Spleen (tissue), 13 donors: ENCODE measurements around the gene BPI. TPM values are rescaled to one million over a fixed set of nuclear protein-coding genes. Genes with fewer than 3 reads are reported as not detected.
"Not testable (repeated sequence)": the region's sequence is repeated elsewhere in the genome, so short reads cannot be mapped to it uniquely, and the experiment has no call there.

Experiments
- DNase-seq: peaks from one replicate; pipeline ENCODE4 v3.0.0-alpha.2; 2020
- H3K27ac ChIP-seq, 8 donors: fragments of 200-600 bp; sonication (generic) in 7 of 8; 1 replicate in 4 of 8; 2 replicates in 4 of 8; pipeline versions ENCODE4 v1.5.0 to v1.8.0; 2016 to 2021; ENCODE audit warnings: inconsistent platforms in 4 of 8, mild to moderate bottlenecking in 4 of 8, moderate library complexity in 1 of 8
- H3K27me3 ChIP-seq, 7 donors: fragments of 200-600 bp; sonication (generic) in 6 of 7; replicated peaks in 1 of 7; 1 replicate in 4 of 7; 2 replicates in 3 of 7; pipeline versions ENCODE4 v1.5.0 to v1.8.0; 2016 to 2021; ENCODE audit warnings: inconsistent platforms in 3 of 7, mild to moderate bottlenecking in 1 of 7
- H3K36me3 ChIP-seq, 6 donors: fragments of 200-600 bp; sonication (generic) in 5 of 6; 1 replicate in 4 of 6; 2 replicates in 2 of 6; pipeline versions ENCODE4 v1.5.0 to v1.8.0; 2016 to 2021; ENCODE audit warnings: inconsistent platforms in 2 of 6
- H3K4me1 ChIP-seq, 6 donors: fragments of 200-600 bp; sonication (generic) in 5 of 6; 1 replicate in 3 of 6; 2 replicates in 3 of 6; pipeline versions ENCODE4 v1.5.0 to v1.8.0; 2016 to 2021; ENCODE audit warnings: inconsistent platforms in 3 of 6
- H3K4me3 ChIP-seq, 8 donors: fragments of 200-600 bp; sonication (generic) in 7 of 8; 1 replicate in 4 of 8; 2 replicates in 4 of 8; pipeline versions ENCODE4 v1.5.0 to v1.8.0; 2016 to 2021; ENCODE audit warnings: inconsistent platforms in 4 of 8, mild to moderate bottlenecking in 4 of 8, moderate library complexity in 2 of 8
- H3K9me3 ChIP-seq, 8 donors: fragments of 200-600 bp; sonication (generic) in 7 of 8; 1 replicate in 4 of 8; 2 replicates in 4 of 8; pipeline versions ENCODE4 v1.5.0 to v1.8.0; 2016 to 2021; ENCODE audit warnings: inconsistent platforms in 4 of 8
- POLR2A ChIP-seq, 3 donors: fragments of 450-650 bp; IDR thresholded peaks; one replicate each; pipeline ENCODE4 v1.5.1; 2017; ENCODE audit warnings: antibody characterized with exemption in 3 of 3, mild to moderate bottlenecking in 1 of 3
- POLR2AphosphoS5 ChIP-seq, 3 donors: sonication (generic); formaldehyde crosslinking; IDR thresholded peaks; one replicate each; pipeline ENCODE4 v1.5.1; 2017; ENCODE audit warnings: antibody characterized with exemption in 3 of 3
- WGBS, 5 donors: extraction: QIAGEN DNeasy Blood & Tissue Kit in 3 of 5; methylation state at CpG; one replicate each; pipeline versions ENCODE4 v1.1.5 to v1.1.7; 2013 to 2018; 5-methylcytosine and 5-hydroxymethylcytosine counted together
- intact Hi-C: fragments of 100-400 bp; cut with DNase I; formaldehyde crosslinking; loops from one replicate; pipeline ENCODE4 v1.15.0; 2023; ENCODE audit warnings: low total_unique reads
- long read RNA-seq, 2 donors: transcript quantifications; one replicate each; lab custom pipeline, GENCODE V29; 2026
- polyA plus RNA-seq, 3 donors: library from polyadenylated mRNA; stranded (reverse); fragments of 200-250 nt; gene quantifications; one replicate each; pipeline ENCODE4 v1.2.1, GENCODE V29; 2013
- total RNA-seq, 7 donors: library from RNA; depleted of rRNA in 3 of 7; stranded (reverse); fragments of >200 nt in 3 of 7; fragmentation: NEBNext Ultra II Directional in 4 of 7; extraction: Animal tissue kit (Norgen Biotek cat#: 25700) in 4 of 7; gene quantifications; one replicate each; pipeline versions ENCODE4 v1.1.0 to v1.2.1, GENCODE V29; 2016 to 2021
- TF ChIP-seq, protein P1 (sequence below), 11 experiments: fragments of 200-600 bp in 7 of 11; fragments of 450-650 bp in 4 of 11; sonication (generic) in 4 of 11; IDR thresholded peaks in 8 of 11; conservative IDR thresholded peaks in 3 of 11; 1 replicate in 7 of 11; 2 replicates in 4 of 11; pipeline versions ENCODE4 v1.4.0 to v1.8.0; 2016 to 2021; ENCODE audit warnings: antibody characterized with exemption in 11 of 11, inconsistent platforms in 4 of 11, mild to moderate bottlenecking in 1 of 11
- donor health status: healthy with polysubstance abuse.
- donor health status: DM: no; HTN: no; CAD: no; lungs with moderate emphysema.
- donor health status: DM: no; HTN: no; CAD: no.
- donor health status: Bipolar disorder and iron deficiency.
- donor health status: healthy.
- donor health status: DM: no; HTN: no; CAD: no.
- donor health status: DM: yes; HTN: yes; CAD: no.

Gene BPI
- total RNA-seq (10 to 100 TPM in 3 of 7 donors, 1 to 10 TPM in 4; 3.1 to 49.4 (median 6.1) TPM), polyA plus RNA-seq (1 to 10 TPM; 1.1 to 4.2 (median 2.3) TPM)
- long read RNA-seq, donor 1, result 0 reads
- long read RNA-seq, donor 2, result 0 reads

DNA sequence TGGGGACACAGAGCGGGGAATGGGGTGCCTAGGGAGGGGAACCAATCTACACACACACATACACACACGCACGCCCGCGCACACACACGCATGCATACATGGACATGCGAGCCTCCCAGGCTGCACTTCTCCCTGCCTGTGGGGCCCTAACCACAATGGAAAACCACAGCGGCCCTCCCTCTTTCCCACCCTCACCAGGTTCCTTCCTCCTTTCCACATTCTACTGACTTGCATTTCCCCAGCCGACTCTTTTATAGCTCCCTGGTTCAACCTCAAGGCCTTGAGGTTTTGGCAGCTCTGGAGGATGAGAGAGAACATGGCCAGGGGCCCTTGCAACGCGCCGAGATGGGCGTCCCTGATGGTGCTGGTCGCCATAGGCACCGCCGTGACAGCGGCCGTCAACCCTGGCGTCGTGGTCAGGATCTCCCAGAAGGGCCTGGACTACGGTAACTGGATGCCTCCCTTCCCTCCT lies at the start of gene BPI:
BPI (plus strand) TSS at position 249 of the 472 bp plus-strand sequence; CDS start at position 317, 68 bp downstream.
- Histone ChIP-seq H3K4me3 (peak within 1 kb of the TSS in 4 of 8 donors; percentile 2 to 30 (median 9)), H3K27ac (peak within 1 kb of the TSS in 6 of 8 donors; percentile 9 to 82 (median 56)), H3K27me3 (peaks cover 0 to 79% (median 12%) of the 10 kb centered on the region in 7 donors), H3K36me3 (peaks cover 0 to 7% (median 0%) of the 10 kb centered on the region in 6 donors), H3K9me3 (no peaks in the 10 kb centered on the region), H3K4me1 (peaks cover 0 to 70% (median 15%) of the 10 kb centered on the region in 6 donors)
- intact Hi-C loops, result no loop called here
- WGBS, 5 donors, result 18 to 33% (median 26%) methylated on average over 21 of the region's 21 CpGs
- DNase-seq, result peak; percentile 88
- TF ChIP-seq POLR2A (IDR thresholded peaks at IDR 0.05) (no peak), POLR2AphosphoS5 (IDR thresholded peaks at IDR 0.05) (peak in 1 of 3 donors; percentile 25)
- TF ChIP-seq, protein P1, sequence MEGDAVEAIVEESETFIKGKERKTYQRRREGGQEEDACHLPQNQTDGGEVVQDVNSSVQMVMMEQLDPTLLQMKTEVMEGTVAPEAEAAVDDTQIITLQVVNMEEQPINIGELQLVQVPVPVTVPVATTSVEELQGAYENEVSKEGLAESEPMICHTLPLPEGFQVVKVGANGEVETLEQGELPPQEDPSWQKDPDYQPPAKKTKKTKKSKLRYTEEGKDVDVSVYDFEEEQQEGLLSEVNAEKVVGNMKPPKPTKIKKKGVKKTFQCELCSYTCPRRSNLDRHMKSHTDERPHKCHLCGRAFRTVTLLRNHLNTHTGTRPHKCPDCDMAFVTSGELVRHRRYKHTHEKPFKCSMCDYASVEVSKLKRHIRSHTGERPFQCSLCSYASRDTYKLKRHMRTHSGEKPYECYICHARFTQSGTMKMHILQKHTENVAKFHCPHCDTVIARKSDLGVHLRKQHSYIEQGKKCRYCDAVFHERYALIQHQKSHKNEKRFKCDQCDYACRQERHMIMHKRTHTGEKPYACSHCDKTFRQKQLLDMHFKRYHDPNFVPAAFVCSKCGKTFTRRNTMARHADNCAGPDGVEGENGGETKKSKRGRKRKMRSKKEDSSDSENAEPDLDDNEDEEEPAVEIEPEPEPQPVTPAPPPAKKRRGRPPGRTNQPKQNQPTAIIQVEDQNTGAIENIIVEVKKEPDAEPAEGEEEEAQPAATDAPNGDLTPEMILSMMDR (IDR thresholded peaks at IDR 0.05 in 8 of 11, conservative IDR thresholded peaks at IDR 0.05 in 3 of 11), result no peak

DNA sequence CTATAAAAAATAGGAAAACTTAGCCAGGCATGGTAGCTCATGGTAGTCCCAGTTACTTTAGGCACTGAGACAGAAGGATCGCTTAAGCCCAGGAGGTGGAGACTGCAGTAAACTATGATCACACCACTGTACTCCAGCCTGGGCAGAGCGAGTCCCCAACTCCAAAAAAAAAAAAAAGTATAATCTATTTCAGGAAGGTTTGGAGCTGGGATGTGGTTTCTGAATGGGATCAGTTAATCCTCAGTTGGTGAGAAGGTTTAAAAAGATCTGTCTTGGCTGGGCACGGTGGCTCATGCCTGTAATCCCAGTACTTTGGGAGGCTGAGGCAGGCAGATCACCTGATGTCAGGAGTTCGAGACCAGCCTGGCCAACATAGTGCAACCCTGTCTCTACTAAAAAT lies 49.3 kb upstream of the BPI start:
- H3K27me3 ChIP-seq, result peaks cover 0 to 23% (median 0%) of the 10 kb centered on the region in 7 donors
- H3K36me3 ChIP-seq, intact Hi-C loops, H3K4me1 ChIP-seq, H3K9me3 ChIP-seq, H3K27ac ChIP-seq, DNase-seq, H3K4me3 ChIP-seq: not testable (repeated sequence)
- WGBS, 5 donors, result 83 to 95% (median 89%) methylated on average over 4 of the region's 4 CpGs

DNA sequence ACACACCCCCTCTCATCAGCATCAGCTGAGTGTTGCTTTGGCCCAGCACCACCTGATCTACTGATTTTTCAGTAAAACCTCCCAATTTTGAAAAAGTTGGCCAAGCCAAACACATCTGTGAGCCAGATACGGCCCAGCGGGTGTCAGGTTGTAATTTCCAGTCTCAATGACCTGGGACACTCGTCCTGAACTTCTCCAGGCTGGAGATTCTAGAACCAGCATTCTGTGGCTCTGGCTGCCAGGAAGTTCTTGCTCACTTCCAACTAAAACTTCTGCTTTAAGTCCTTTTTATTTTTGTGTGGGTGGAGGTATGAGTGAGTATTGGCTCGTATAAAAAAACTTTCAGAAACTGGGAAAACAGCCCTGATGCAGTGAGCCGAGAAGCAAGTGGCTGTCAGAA lies 48.6 kb upstream of the BPI start:
- Histone ChIP-seq H3K27ac (peak overlapping the region in 4 of 8 donors; percentile 22 to 38 (median 34)), H3K9me3 (no peaks in the 10 kb centered on the region), H3K36me3 (no peaks in the 10 kb centered on the region), H3K4me1 (peaks cover 0 to 15% (median 6%) of the 10 kb centered on the region in 6 donors), H3K27me3 (peaks cover 0 to 31% (median 6%) of the 10 kb centered on the region in 7 donors), H3K4me3 (no peak overlapping the region)
- TF ChIP-seq, protein P1 (IDR thresholded peaks at IDR 0.05 in 8 of 11, conservative IDR thresholded peaks at IDR 0.05 in 3 of 11), result no peak
- TF ChIP-seq POLR2AphosphoS5 (IDR thresholded peaks at IDR 0.05) (no peak), POLR2A (IDR thresholded peaks at IDR 0.05) (no peak)
- intact Hi-C loops, result no loop called here
- DNase-seq, result no peak
- 66 to 86% (median 68%) methylated on average over 5 of the region's 5 CpGs for WGBS, 5 donors

DNA sequence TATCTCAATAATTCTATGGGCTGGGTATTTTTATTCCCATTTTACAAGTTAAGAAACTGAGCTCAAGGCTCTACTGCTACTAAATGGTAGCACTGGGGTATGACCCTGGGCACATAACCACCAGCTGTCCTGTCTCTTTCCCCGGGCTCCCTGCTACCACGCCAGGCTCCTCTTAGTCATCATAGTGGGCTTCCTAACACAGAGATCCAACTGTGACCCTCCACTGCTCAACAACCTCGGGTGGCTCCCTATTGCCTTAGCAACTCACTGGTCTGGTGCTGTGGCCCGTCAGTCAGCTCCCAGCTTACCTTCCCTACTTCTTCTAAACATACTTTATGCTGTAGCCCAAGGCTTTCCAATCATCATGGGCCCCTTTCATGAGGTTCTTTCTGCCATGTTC lies 47.9 kb upstream of the BPI start:
- no peak overlapping the region for H3K4me3 ChIP-seq
- intact Hi-C loops, result no loop called here
- peak overlapping the region in 4 of 8 donors; percentile 22 to 38 (median 32) for H3K27ac ChIP-seq

More for the DNA sequence above, 47.9 kb upstream of the BPI start:
- TF ChIP-seq, protein P1 (IDR thresholded peaks at IDR 0.05 in 8 of 11, conservative IDR thresholded peaks at IDR 0.05 in 3 of 11), result no peak
- TF ChIP-seq POLR2A (IDR thresholded peaks at IDR 0.05), result no peak
- TF ChIP-seq POLR2AphosphoS5 (IDR thresholded peaks at IDR 0.05), result no peak
- peaks cover 0 to 37% (median 13%) of the 10 kb centered on the region in 7 donors for H3K27me3 ChIP-seq
- DNase-seq, result no peak
- peaks cover 0 to 21% (median 7%) of the 10 kb centered on the region in 6 donors for H3K4me1 ChIP-seq
- H3K9me3 ChIP-seq, result no peaks in the 10 kb centered on the region
- 78 to 88% (median 84%) methylated on average over 4 of the region's 4 CpGs for WGBS, 5 donors
- no peaks in the 10 kb centered on the region for H3K36me3 ChIP-seq
